RPMI8226 (cell line): ENCODE data around the gene ZMYND11.
"Not testable (repeated sequence)": the region's sequence is repeated elsewhere in the genome, so short reads cannot be mapped to it uniquely, and the experiment has no call there.

Source experiments
- DNase-seq: peaks from one replicate; pipeline ENCODE4 v3.0.0-alpha.2; 2015

Gene ZMYND11

DNA sequence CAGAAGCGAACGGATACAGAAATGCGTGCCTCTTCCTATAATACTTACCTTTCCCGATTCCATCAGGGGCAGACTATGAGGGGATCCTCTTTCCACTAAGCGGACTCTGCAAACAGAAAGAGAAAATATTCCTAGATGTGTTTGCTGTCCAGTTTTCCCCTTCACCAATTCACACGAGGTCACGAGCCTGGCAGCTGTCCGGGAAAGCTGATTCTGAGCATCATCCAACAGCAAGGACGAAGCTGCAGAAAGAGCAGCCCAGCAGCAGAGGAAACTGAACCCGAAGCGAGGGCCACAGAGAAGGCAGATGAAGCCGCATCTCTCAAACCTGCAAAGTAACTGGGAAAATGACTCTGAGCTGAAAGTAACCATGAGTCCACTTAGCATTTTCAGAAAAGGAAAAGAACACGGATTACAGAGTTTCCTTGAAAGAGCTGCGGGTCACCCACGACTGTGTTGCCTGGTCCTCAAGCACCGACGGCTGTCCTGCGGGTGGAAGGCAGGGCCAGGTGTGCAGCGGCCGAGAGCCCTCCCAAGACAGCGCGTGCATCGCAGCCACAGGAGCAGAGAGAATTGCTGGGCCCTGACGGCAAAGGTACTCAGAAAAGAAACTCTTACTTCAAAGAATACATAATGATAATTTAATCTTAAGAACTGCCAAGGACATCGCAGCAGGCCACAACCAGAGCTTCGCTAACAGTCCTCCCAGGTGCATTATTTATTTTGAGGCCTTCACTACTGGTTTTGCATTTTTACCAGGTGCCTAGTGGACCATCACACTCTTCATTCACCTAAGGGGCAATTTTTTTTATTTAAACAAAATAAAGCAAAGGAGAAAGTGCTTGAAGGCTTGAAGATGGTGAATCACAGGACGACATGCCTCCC, 153.3 kb downstream of the ZMYND11 start:
- no peak for DNase-seq

DNA sequence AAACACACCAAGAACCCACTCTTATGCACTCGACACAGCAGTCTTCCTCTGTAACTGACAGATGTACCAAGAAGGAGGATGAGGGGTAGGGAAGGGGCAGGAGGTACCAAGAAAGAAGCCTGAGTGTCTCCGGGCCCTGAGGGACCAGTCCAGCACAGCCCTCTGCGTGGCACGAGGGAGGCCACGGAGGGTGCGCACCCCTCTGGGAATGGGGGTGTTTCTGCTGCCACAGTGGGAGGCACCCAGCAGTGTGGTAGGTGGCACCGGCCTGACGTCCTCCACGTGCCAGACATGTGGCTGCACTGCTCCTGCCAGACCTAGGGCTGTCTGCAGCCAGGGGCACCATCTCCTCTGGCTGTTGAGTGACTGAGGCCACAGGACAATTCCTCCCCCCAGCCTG, 154.3 kb downstream of the ZMYND11 start:
- no peak for DNase-seq

- no peak for DNase-seq
Measured at GRCh38 chr10:290026-290725, 154.9 kb downstream of the ZMYND11 start.

GRCh38 chr10:293636-294035, 158.4 kb downstream of the ZMYND11 start:
- no peak for DNase-seq

- no peak for DNase-seq
Measured at GRCh38 chr10:297567-297966, 162.3 kb downstream of the ZMYND11 start.

- no peak for DNase-seq
Measured at GRCh38 chr10:298033-298432, 162.8 kb downstream of the ZMYND11 start.

- DNase-seq: no peak
Measured at GRCh38 chr10:299512-299911, 164.3 kb downstream of the ZMYND11 start.

GRCh38 chr10:299969-300368, 164.7 kb downstream of the ZMYND11 start:
- no peak for DNase-seq

DNA sequence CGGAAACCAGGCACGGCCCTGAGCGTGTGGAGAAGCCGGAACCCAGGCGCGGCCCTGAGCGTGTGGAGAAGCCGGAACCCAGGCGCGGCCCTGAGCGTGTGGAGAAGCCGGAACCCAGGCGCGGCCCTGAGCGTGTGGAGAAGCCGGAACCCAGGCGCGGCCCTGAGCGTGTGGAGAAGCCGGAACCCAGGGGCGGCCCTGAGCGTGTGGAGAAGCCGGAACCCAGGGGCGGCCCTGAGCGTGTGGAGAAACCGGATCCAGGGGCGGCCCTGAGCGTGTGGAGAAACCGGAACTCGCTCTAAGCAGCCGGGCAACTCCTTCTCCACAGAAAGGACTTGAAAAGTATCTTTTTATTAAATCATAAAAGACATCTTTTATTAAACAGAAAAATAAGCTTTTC, 165.3 kb downstream of the ZMYND11 start:
- DNase-seq: not testable (repeated sequence)

DNA sequence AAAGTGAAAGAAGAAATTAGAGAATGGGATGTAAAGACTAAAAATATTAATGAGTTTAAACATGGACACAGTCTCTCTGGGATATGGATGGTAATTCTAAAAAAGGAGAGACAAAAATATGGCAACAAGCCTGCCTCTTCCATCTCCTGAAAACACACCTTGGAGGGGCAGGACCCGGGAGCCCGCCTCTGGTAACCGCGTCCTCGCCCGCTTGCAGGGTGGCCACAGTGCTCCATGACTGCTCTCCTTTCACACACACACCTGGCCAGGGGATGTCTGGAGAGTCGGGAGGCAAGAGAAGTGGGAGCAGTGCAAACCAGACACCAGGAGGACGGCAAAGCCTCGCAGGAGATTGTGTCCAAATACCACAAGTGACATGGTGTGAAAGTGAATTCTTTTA, 166.3 kb downstream of the ZMYND11 start:
- DNase-seq: no peak
